Left ventricle myocardium inferior (tissue), 1 donor: Measurements from ENCODE around the gene RNF186. TPM values are rescaled to one million over a fixed set of nuclear protein-coding genes. Genes with fewer than 3 reads are reported as not detected.

Experiments
- DNase-seq: peaks from one replicate; pipeline ENCODE4 v3.0.0-alpha.2; 2020
- H3K27ac ChIP-seq: fragments of 200-600 bp; replicated peaks from 2 replicates; pipeline ENCODE4 v1.8.0; 2021
- H3K27me3 ChIP-seq: fragments of 200-600 bp; 2 replicates; pipeline ENCODE4 v1.8.0; 2021; ENCODE audit warnings: low read depth
- H3K36me3 ChIP-seq: fragments of 200-600 bp; 2 replicates; pipeline ENCODE4 v1.8.0; 2021
- H3K4me1 ChIP-seq: fragments of 200-600 bp; 2 replicates; pipeline ENCODE4 v1.8.0; 2021
- H3K4me3 ChIP-seq: fragments of 200-600 bp; 2 replicates; pipeline ENCODE4 v1.8.0; 2021; ENCODE audit warnings: mild to moderate bottlenecking, moderate library complexity
- H3K9me3 ChIP-seq: fragments of 200-600 bp; replicated peaks from 2 replicates; pipeline ENCODE4 v1.8.0; 2021
- intact Hi-C: fragments of 100-400 bp; cut with micrococcal nuclease; formaldehyde crosslinking; loops from one replicate; pipeline ENCODE4 v1.11.0; 2022
- total RNA-seq: library from RNA; stranded (reverse); fragmentation: NEBNext Ultra II Directional; extraction: Animal tissue kit (Norgen Biotek cat#: 25700); gene quantifications from one replicate; pipeline ENCODE4 v1.2.1, GENCODE V29; 2021
- TF ChIP-seq, protein P1 (sequence below): fragments of 200-600 bp; IDR thresholded peaks from 2 replicates; pipeline ENCODE4 v1.8.0; 2021; ENCODE audit warnings: antibody characterized with exemption, mild to moderate bottlenecking, borderline replicate concordance
- donor health status: DM: no; HTN: yes; CAD: no; lungs with severe emphysema.

Gene RNF186
- total RNA-seq, 1 donor from 2014 or later: not detected

DNA sequence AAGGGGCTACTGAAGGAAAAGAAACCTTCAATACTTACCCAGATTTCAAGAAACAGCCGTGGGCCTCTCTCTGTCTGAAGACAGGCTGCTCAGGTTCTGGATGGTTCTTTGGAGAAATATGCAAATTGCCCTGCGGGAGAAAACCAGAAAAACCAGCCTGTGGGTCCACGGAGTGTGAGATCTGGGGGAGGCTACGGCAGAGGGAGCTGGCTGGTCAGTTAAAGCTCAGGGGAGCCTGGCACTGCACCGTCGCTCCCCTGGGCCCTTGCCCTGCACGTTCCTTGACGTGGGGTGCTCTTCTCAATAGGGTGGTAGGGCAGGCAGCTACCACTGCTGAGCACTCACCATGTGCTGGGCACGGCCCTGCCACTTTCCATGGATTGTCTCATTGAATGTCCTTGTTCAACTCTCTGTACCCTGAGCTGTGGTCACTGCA, 28.1 kb downstream of the RNF186 start:
- Histone ChIP-seq H3K36me3 (peaks cover 45% of the 10 kb centered on the region), H3K4me1 (no peaks in the 10 kb centered on the region), H3K4me3 (no peak overlapping the region), H3K27me3 (no peaks in the 10 kb centered on the region), H3K9me3 (no peaks in the 10 kb centered on the region), H3K27ac (no peak overlapping the region)
- intact Hi-C loops: no loop called here
- DNase-seq: no peak
- TF ChIP-seq, protein P1, sequence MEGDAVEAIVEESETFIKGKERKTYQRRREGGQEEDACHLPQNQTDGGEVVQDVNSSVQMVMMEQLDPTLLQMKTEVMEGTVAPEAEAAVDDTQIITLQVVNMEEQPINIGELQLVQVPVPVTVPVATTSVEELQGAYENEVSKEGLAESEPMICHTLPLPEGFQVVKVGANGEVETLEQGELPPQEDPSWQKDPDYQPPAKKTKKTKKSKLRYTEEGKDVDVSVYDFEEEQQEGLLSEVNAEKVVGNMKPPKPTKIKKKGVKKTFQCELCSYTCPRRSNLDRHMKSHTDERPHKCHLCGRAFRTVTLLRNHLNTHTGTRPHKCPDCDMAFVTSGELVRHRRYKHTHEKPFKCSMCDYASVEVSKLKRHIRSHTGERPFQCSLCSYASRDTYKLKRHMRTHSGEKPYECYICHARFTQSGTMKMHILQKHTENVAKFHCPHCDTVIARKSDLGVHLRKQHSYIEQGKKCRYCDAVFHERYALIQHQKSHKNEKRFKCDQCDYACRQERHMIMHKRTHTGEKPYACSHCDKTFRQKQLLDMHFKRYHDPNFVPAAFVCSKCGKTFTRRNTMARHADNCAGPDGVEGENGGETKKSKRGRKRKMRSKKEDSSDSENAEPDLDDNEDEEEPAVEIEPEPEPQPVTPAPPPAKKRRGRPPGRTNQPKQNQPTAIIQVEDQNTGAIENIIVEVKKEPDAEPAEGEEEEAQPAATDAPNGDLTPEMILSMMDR: no peak

DNA sequence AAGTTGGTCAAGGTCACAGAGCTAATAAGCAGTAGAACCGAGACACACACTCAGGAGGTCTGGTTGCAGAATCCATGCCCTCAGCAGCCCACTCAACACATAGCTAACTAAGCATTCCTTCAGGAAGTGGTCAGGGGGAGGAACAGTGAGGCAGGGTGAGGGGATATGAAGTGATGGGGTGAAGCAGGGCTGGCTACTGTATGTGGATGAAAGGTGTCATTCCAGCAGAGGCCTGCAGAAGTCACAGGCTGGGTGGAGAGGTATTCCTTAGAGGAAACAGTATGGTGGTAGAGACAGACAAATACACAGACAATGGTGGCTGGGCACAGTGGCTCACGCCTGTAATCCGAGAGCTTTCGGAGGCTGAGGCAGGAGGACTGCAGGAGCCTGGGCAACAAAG, 29.4 kb downstream of the RNF186 start:
- TF ChIP-seq, protein P1: no peak
- no peak overlapping the region for H3K4me3 ChIP-seq

DNA sequence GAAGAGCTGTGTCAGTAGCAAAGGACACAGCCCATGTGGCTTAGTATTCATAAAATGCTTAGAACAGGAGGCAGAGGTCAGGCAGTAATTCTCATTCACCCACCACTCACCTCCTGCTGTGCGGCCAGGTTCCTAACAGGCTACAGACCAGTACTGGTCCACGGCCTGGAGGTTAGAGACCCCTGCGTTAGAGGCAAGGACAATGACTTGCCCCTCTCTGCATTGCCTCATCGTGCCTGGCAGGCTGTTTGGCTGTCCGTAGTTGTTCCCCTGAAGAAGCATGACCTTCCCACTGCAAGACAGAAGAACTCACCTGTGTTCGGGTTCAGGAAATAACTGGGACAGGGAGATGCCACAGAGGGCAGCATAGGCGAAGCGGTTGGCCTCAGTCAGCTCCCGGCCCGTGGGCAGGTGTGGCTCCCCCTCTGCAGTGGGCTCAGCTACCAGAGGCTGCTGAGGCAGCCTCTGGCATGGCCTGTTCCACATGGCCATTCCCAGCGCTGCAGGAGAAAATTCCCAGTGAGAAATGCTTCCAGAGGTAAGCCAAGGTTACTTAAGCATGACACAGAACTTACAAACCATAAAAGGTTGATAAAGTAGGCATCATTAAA, 34.7 kb downstream of the RNF186 start:
- Histone ChIP-seq H3K4me1 (no peaks in the 10 kb centered on the region), H3K9me3 (no peaks in the 10 kb centered on the region), H3K4me3 (no peak overlapping the region), H3K27me3 (no peaks in the 10 kb centered on the region), H3K27ac (no peak overlapping the region), H3K36me3 (peaks cover 48% of the 10 kb centered on the region)
- DNase-seq: no peak
- intact Hi-C loops: no loop called here
- TF ChIP-seq, protein P1: no peak

More for the DNA sequence above, 29.4 kb downstream of the RNF186 start:
- Histone ChIP-seq H3K27ac (no peak overlapping the region), H3K36me3 (peaks cover 38% of the 10 kb centered on the region), H3K4me1 (no peaks in the 10 kb centered on the region), H3K27me3 (no peaks in the 10 kb centered on the region), H3K9me3 (no peaks in the 10 kb centered on the region)
- DNase-seq: no peak
- intact Hi-C loops: no loop called here

DNA sequence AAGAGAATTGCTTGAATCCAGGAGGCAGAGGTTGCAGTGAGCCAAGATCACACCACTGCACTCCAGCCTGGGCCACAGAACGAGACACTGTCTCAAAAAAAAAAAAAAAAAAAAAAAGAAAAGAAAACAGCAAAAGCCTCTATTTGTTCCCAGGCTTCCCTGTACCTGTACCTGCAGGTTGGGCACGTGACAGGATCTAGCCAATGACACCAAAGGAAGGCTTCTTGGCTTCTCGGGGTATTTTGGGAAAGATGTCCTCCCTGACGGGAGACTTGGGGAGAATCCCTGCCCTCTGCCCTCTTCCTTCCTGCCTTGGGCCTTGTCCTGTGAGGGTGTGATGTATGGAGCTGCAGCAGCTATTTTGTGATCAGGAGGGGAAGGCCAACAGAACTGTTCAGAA, 38.1 kb downstream of the RNF186 start:
- Histone ChIP-seq H3K4me1 (no peaks in the 10 kb centered on the region), H3K27me3 (no peaks in the 10 kb centered on the region), H3K27ac (no peak overlapping the region), H3K36me3 (peaks cover 56% of the 10 kb centered on the region), H3K9me3 (no peaks in the 10 kb centered on the region), H3K4me3 (no peak overlapping the region)
- intact Hi-C loops: no loop called here
- TF ChIP-seq, protein P1: no peak
- no peak for DNase-seq

DNA sequence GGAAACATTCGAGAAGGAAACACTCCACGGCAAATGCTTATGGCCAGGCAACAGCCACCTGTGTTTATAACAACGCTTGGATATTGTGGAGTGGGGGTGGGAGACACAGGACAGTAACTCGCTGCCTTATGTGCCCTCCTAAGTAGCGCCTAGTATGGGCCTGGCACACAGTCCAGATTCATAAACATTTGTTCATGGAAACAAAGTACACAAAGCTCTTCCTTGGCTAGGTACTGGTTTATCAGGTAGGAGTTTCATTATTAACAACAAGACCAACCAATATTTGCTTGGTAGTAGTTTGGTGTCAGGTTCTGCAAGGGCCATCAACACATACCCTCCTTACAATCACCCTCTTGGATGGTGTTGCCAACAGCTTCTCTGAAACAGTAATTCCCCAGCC, 38.8 kb downstream of the RNF186 start:
- no peak overlapping the region for H3K27ac ChIP-seq
- H3K9me3 ChIP-seq: no peaks in the 10 kb centered on the region
- intact Hi-C loops: no loop called here
- no peak overlapping the region for H3K4me3 ChIP-seq
- DNase-seq: no peak
- H3K4me1 ChIP-seq: no peaks in the 10 kb centered on the region
- peaks cover 59% of the 10 kb centered on the region for H3K36me3 ChIP-seq
- no peaks in the 10 kb centered on the region for H3K27me3 ChIP-seq
- TF ChIP-seq, protein P1: no peak
